UCSD-AML1 (cell line): Measurements from ENCODE around the gene ZNF440.

Experiments used
- DNase-seq: peaks from one replicate; lab custom pipeline; 2025; ENCODE audit not compliant: unreplicated experiment; lab: John Stamatoyannopoulos, UW

The ZNF440 gene

DNA sequence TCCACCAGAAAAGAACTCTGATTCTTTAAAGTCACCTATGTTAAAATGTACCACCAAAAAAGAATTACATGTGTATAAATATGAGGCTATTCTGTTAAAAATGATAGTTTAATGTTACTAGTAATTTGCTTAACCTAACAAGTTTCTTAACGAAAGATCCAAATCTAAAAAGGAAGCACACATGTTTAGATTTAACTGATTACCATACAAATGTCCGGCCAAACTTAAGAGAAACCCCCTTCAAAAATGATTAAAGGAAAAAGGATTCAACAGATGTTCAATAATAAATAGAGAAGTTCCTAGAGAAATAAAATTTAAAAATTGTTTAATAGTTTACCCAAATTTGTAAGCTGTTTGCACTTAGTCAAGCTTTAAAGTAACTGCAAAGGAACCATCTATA is 68.5 kb downstream of the ZNF440 start:
- no peak for DNase-seq
